K562 (cell line): ENCODE data around the gene HMX3. TPM values are rescaled to one million over a fixed set of nuclear protein-coding genes. Genes with fewer than 3 reads are reported as not detected.
A peak's percentile ranks its signal among the peaks of the same experiment; 100 is the strongest.

ENCODE experiments used
- ATAC-seq: fragments of 200-7000 bp; cut with Tn5 transposase; 3 replicates; pipeline ENCODE4 v1.9.1; 2020; ENCODE audit warnings: moderate library complexity
- BruUV-seq: library from RNA; stranded (reverse); fragments of 400-500 nt; replicated peaks from 2 replicates; lab custom pipeline; 2021; lab: Mats Ljungman, UMichigan
- CTCF ChIA-PET: fragments of 300-600 bp; formaldehyde crosslinking; extraction: SDS; loops from one replicate; lab custom pipeline; 2021; ENCODE audit warnings: low intra/inter-chr PET ratio; lab: Yijun Ruan, JAX
- POLR2A ChIA-PET: fragments of 300-600, 350-650 bp; sonication (Branson Sonifier 250); formaldehyde crosslinking; extraction: SDS; loops from one replicate; lab custom pipeline; 2021; ENCODE audit warnings: antibody characterized with exemption, inconsistent platforms; lab: Yijun Ruan, JAX
- DNase-seq, 4 experiments: peaks; one replicate each; pipeline versions ENCODE4 v3.0.0 to v3.0.0-alpha.2; 2011 to 2018; ENCODE audit warnings: low spot score in 3 of 4, mixed read lengths in 3 of 4; ENCODE audit errors: extremely low read depth in 1 of 4
- FAIRE-seq: peaks from 2 replicates; lab custom pipeline; 2011; peaks lifted over from hg19 to GRCh38; lab: Jason Lieb, UNC
- H2AFZ ChIP-seq: 2 replicates; pipeline ENCODE4 v1.6.0; 2011; ENCODE audit warnings: low read depth, low read length, control low read depth, inconsistent platforms
- H3K27ac ChIP-seq: fragments of 200-600 bp; 3 replicates; pipeline ENCODE4 v1.8.0; 2011; ENCODE audit warnings: low read depth, mild to moderate bottlenecking, control low read depth, inconsistent platforms, low read length, moderate library complexity, mixed read lengths; ENCODE audit errors: extremely low read depth
- H3K27me3 ChIP-seq, 2 experiments: fragments of 300-600 bp in 1 of 2; 2 replicates in 1 of 2; 3 replicates in 1 of 2; pipeline versions ENCODE4 v1.6.0 to v1.8.0; 2011; ENCODE audit warnings: inconsistent platforms in 2 of 2, low read length in 2 of 2, mild to moderate bottlenecking in 1 of 2, mixed read lengths in 1 of 2, moderate library complexity in 1 of 2; ENCODE audit not compliant: control insufficient read depth in 2 of 2, insufficient read depth in 2 of 2
- H3K36me3 ChIP-seq: fragments of 300-600 bp; 3 replicates; pipeline ENCODE4 v1.8.0; 2011; ENCODE audit warnings: mild to moderate bottlenecking, low read length, inconsistent platforms; ENCODE audit not compliant: control insufficient read depth, insufficient read depth
- H3K4me1 ChIP-seq, 2 experiments: fragments of 200-600 bp in 1 of 2; replicated peaks in 1 of 2; 2 replicates in 1 of 2; 3 replicates in 1 of 2; pipeline versions ENCODE4 v1.5.1 to v1.8.0; 2011; ENCODE audit warnings: inconsistent platforms in 2 of 2, low read length in 2 of 2, mild to moderate bottlenecking in 1 of 2, mixed read lengths in 1 of 2, moderate library complexity in 1 of 2; ENCODE audit not compliant: control insufficient read depth in 2 of 2, insufficient read depth in 2 of 2
- H3K4me2 ChIP-seq: 2 replicates; pipeline ENCODE4 v1.6.1; 2011; ENCODE audit warnings: low read length, control low read depth, inconsistent platforms, mixed read lengths; ENCODE audit not compliant: insufficient read depth
- H3K4me3 ChIP-seq: fragments of 200-600 bp; sonication (generic), shearing (Covaris generic); 2 replicates; pipeline ENCODE4 v1.5.1; 2016; ENCODE audit warnings: control low read depth, inconsistent platforms
- H3K79me2 ChIP-seq: fragments of 200-600 bp; 3 replicates; pipeline ENCODE4 v1.8.0; 2011; ENCODE audit warnings: low read length, inconsistent platforms; ENCODE audit not compliant: control insufficient read depth, insufficient read depth
- H3K9ac ChIP-seq, 2 experiments: 2 replicates each; pipeline versions ENCODE4 v1.6.0 to v1.6.1; 2011; ENCODE audit warnings: low read depth in 2 of 2, low read length in 2 of 2, control low read depth in 1 of 2, inconsistent platforms in 1 of 2, mild to moderate bottlenecking in 1 of 2, mixed read lengths in 1 of 2; ENCODE audit not compliant: insufficient read depth in 1 of 2
- H3K9me1 ChIP-seq: one replicate; pipeline ENCODE4 v1.6.0; 2011; ENCODE audit warnings: inconsistent platforms, mild to moderate bottlenecking, low read length, moderate library complexity; ENCODE audit not compliant: control insufficient read depth, insufficient read depth
- H3K9me3 ChIP-seq: replicated peaks from 2 replicates; pipeline ENCODE4 v1.5.1; 2011; ENCODE audit warnings: low read depth, low read length, inconsistent platforms; ENCODE audit not compliant: control insufficient read depth, insufficient read depth
- H4K20me1 ChIP-seq: replicated peaks from 2 replicates; pipeline ENCODE4 v1.6.1; 2011; ENCODE audit warnings: low read length, inconsistent platforms, mixed read lengths; ENCODE audit not compliant: control insufficient read depth, insufficient read depth
- CBX5 ChIP-seq: IDR thresholded peaks from 2 replicates; pipeline ENCODE4 v1.6.1; 2014; ENCODE audit warnings: low read depth, borderline replicate concordance
- CEBPB ChIP-seq: fragments of 450-650 bp; IDR thresholded peaks from 2 replicates; pipeline ENCODE4 v1.6.1; 2016; ENCODE audit warnings: missing genetic modification characterization, missing compliant biosample characterization
- CTBP1 ChIP-seq: fragments of 450-650 bp; IDR thresholded peaks from 2 replicates; pipeline ENCODE4 v1.6.1; 2016; ENCODE audit warnings: borderline replicate concordance
- ETS2 ChIP-seq: IDR thresholded peaks from 2 replicates; pipeline ENCODE4 v1.6.1; 2016; ENCODE audit warnings: borderline replicate concordance, missing genetic modification characterization, mild to moderate bottlenecking, moderate library complexity, missing compliant biosample characterization; ENCODE audit not compliant: poor library complexity, severe bottlenecking
- EWSR1 ChIP-seq: fragments of 450-650 bp; IDR thresholded peaks from 2 replicates; pipeline ENCODE4 v1.6.1; 2018; ENCODE audit warnings: borderline replicate concordance, mild to moderate bottlenecking, low read depth, moderate library complexity; ENCODE audit not compliant: partially characterized antibody
- HIVEP1 ChIP-seq: fragments of 250-450 bp; sonication (Bioruptor Pico); IDR thresholded peaks from 2 replicates; pipeline ENCODE4 v1.4.0; 2020; ENCODE audit warnings: mild to moderate bottlenecking
- MYC ChIP-seq, 2 experiments: fragments of 250-450 bp in 1 of 2; sonication (Bioruptor Pico) in 1 of 2; IDR thresholded peaks; 2 replicates each; pipeline versions ENCODE4 v1.5.1 to v1.6.1; 2012 to 2021; ENCODE audit warnings: low read depth in 2 of 2, borderline replicate concordance in 1 of 2, improper control_type of control experiment in 1 of 2, low read length in 1 of 2, mild to moderate bottlenecking in 1 of 2, moderate library complexity in 1 of 2
- NONO ChIP-seq, 2 experiments: fragments of 200-400 bp in 1 of 2; fragments of 450-650 bp in 1 of 2; formaldehyde crosslinking in 1 of 2; IDR thresholded peaks; 2 replicates each; pipeline ENCODE4 v1.6.1; 2017; ENCODE audit warnings: low read depth in 2 of 2, mild to moderate bottlenecking in 2 of 2, moderate library complexity in 2 of 2, low read length in 1 of 2
- NR2F6 ChIP-seq: fragments of 450-650 bp; formaldehyde crosslinking; IDR thresholded peaks from 2 replicates; pipeline ENCODE4 v1.4.0; 2020; ENCODE audit warnings: mild to moderate bottlenecking
- TEAD2 ChIP-seq: fragments of 450-650 bp; IDR thresholded peaks from 2 replicates; pipeline ENCODE4 v1.6.1; 2016; ENCODE audit warnings: missing genetic modification characterization, control low read depth, missing compliant biosample characterization
- ZNF184 ChIP-seq: sonication (generic); formaldehyde crosslinking; IDR thresholded peaks from 2 replicates; pipeline ENCODE4 v1.5.0; 2020; ENCODE audit warnings: missing genetic modification reagents
- ZNF408 ChIP-seq: fragments of 250-450 bp; sonication (Bioruptor Pico); IDR thresholded peaks from 2 replicates; pipeline ENCODE4 v1.4.0; 2020; ENCODE audit warnings: low read depth, mild to moderate bottlenecking, moderate library complexity
- ZNF507 ChIP-seq: conservative IDR thresholded peaks from 2 replicates; pipeline ENCODE4 v1.6.1; 2017; ENCODE audit warnings: missing genetic modification characterization, missing compliant biosample characterization
- ZNF512 ChIP-seq: IDR thresholded peaks from 2 replicates; pipeline ENCODE4 v1.6.1; 2016; ENCODE audit warnings: missing genetic modification characterization, missing compliant biosample characterization
- ZNF561 ChIP-seq: fragments of 450-650 bp; formaldehyde crosslinking; conservative IDR thresholded peaks from 2 replicates; pipeline ENCODE4 v1.4.0; 2020; ENCODE audit warnings: mild to moderate bottlenecking, moderate library complexity
- WGBS: fragments of 100-300 bp; shearing (Covaris generic); methylation state at CpG from one replicate; pipeline ENCODE4 v1.1.6; 2016; ENCODE audit warnings: low coverage, mixed read lengths; ENCODE audit not compliant: insufficient coverage; ENCODE audit errors: missing lambda C conversion rate; 5-methylcytosine and 5-hydroxymethylcytosine counted together
- in situ Hi-C: fragments of 300-500 bp; cut with MboI; formaldehyde crosslinking; loops from 4 replicates; pipeline ENCODE4 v1.15.0; 2018; ENCODE audit warnings: inconsistent platforms, mixed read lengths
- intact Hi-C: fragments of 100-400 bp; cut with micrococcal nuclease; formaldehyde crosslinking; loops from 2 replicates; pipeline ENCODE4 v1.14.2; 2022
- polyA plus RNA-seq, 8 experiments: library from polyadenylated mRNA; depleted of rRNA in 4 of 8; stranded (reverse) in 5 of 8; unstranded in 3 of 8; fragments of >200 nt; fragmentation: Nextera tagmentation in 2 of 8; fragmentation: Illumina TruSeq in 1 of 8; extraction: Ambion mirVana in 2 of 8; extraction: Trizol in 1 of 8; gene quantifications; 2 replicates each; pipeline versions ENCODE4 v1.2.1 to v1.2.3, GENCODE V29; 2011 to 2014; ENCODE audit warnings: inconsistent platforms in 1 of 8, missing spikeins in 1 of 8
- total RNA-seq, 7 experiments: library from RNA; depleted of rRNA in 6 of 7; stranded (reverse); fragments of >200 nt in 6 of 7; fragmentation: Illumina TruSeq in 2 of 7; extraction: Trizol in 2 of 7; gene quantifications; 2 replicates each; pipeline versions ENCODE4 v1.2.1 to v1.2.3, GENCODE V29; 2011 to 2021; ENCODE audit warnings: low replicate concordance in 1 of 7
- TF ChIP-seq, protein P1 (sequence below), 2 experiments: IDR thresholded peaks in 1 of 2; conservative IDR thresholded peaks in 1 of 2; 2 replicates each; pipeline ENCODE4 v1.6.1; 2016; ENCODE audit warnings: low read depth in 2 of 2, mild to moderate bottlenecking in 1 of 2, missing compliant biosample characterization in 1 of 2, missing genetic modification characterization in 1 of 2, moderate library complexity in 1 of 2
- TF ChIP-seq, protein P2 (sequence below): sonication (generic); IDR thresholded peaks from 2 replicates; pipeline ENCODE4 v1.6.1; 2016

The HMX3 gene
- total and polyA plus RNA-seq, 9 of the 15 experiments (the other 6 are each of a cell fraction or from before 2014, with no cell fraction given), result 0.55 to 43.5 (median 7.4) TPM; not detected in 2

- Histone ChIP-seq H3K36me3 (peaks cover 64% of the 10 kb centered on the region), H4K20me1 (peaks cover 10% of the 10 kb centered on the region), H3K27ac (no peak overlapping the region; the same call in 2 of the 3 replicates), H3K9me3 (no peaks in the 10 kb centered on the region), H3K4me2 (peak overlapping the region; percentile 93), H3K79me2 (peaks cover 69% of the 10 kb centered on the region), H3K27me3 (no peaks in the 10 kb centered on the region), H3K9me1 (no peaks in the 10 kb centered on the region), H3K4me1 (peaks cover 9 to 33% of the 10 kb centered on the region in 2 experiments; a peak in 4 of 5 replicates), H2AFZ (no peak overlapping the region), H3K4me3 (peak overlapping the region; percentile 90), H3K9ac (peak overlapping the region in 1 of 2 experiments; percentile 99; a peak in 2 of 4 replicates)
- FAIRE-seq (no peak), DNase-seq (no peak), ATAC-seq (no peak)
- ChIA-PET CTCF (no interaction called here), POLR2A (interaction anchor here (0.9 to 1.2 kb wide), 3 partner anchors 9 to 12 kb away, joined by 3 to 9 read pairs (median 4); no protein-coding TSS in a partner anchor)
- WGBS, result 20% methylated on average over 2 of the region's 2 CpGs
- BruUV-seq, result TSS peak; percentile 23
- intact Hi-C loops, result no loop called here
- no peak for TF ChIP-seq CTBP1
- no peak for TF ChIP-seq ZNF184 (CRISPR knock-in tag)
- TF ChIP-seq ZNF507, result no peak
- TF ChIP-seq ZNF512 (tag), result no peak
- no peak for TF ChIP-seq EWSR1
- TF ChIP-seq ETS2 (tag), result no peak
- TF ChIP-seq, protein P1, sequence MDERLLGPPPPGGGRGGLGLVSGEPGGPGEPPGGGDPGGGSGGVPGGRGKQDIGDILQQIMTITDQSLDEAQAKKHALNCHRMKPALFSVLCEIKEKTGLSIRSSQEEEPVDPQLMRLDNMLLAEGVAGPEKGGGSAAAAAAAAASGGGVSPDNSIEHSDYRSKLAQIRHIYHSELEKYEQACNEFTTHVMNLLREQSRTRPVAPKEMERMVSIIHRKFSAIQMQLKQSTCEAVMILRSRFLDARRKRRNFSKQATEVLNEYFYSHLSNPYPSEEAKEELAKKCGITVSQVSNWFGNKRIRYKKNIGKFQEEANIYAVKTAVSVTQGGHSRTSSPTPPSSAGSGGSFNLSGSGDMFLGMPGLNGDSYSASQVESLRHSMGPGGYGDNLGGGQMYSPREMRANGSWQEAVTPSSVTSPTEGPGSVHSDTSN (CRISPR knock-in tag; IDR thresholded peaks at IDR 0.05; ENCODE audit: low read depth), result no peak
- TF ChIP-seq, protein P1 (tag; conservative IDR thresholded peaks at IDR 0.05; ENCODE audit: low read depth), result no peak
- TF ChIP-seq ZNF408 (CRISPR knock-in tag), result no peak
- TF ChIP-seq, protein P2, sequence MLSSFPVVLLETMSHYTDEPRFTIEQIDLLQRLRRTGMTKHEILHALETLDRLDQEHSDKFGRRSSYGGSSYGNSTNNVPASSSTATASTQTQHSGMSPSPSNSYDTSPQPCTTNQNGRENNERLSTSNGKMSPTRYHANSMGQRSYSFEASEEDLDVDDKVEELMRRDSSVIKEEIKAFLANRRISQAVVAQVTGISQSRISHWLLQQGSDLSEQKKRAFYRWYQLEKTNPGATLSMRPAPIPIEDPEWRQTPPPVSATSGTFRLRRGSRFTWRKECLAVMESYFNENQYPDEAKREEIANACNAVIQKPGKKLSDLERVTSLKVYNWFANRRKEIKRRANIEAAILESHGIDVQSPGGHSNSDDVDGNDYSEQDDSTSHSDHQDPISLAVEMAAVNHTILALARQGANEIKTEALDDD, result no peak
- TF ChIP-seq ZNF561 (CRISPR knock-in tag), result no peak
- TF ChIP-seq CBX5, result no peak
- no peak for TF ChIP-seq MYC (IDR thresholded peaks at IDR 0.05; ENCODE audit: low read depth, low read length)
- no peak for TF ChIP-seq MYC (CRISPR knock-in tag; IDR thresholded peaks at IDR 0.05; ENCODE audit: borderline replicate concordance, low read depth)
- TF ChIP-seq HIVEP1 (CRISPR knock-in tag), result no peak
- no peak for TF ChIP-seq TEAD2 (tag)
- no peak for TF ChIP-seq CEBPB (tag)
- TF ChIP-seq NONO (IDR thresholded peaks at IDR 0.05; ENCODE audit: low read depth in 2 of 2, low read length in 1 of 2), result no peak
- no peak for TF ChIP-seq NR2F6 (CRISPR knock-in tag)
- in situ Hi-C loops, result no loop called here
These were observed 20.3 kb downstream of the HMX3 start for GRCh38 chr10:123156078-123156477.
